ENCODE results near the gene TLE4.
"Not testable (repeated sequence)": the region's sequence is repeated elsewhere in the genome, so short reads cannot be mapped to it uniquely, and the experiment has no call there.

Gene TLE4

DNA sequence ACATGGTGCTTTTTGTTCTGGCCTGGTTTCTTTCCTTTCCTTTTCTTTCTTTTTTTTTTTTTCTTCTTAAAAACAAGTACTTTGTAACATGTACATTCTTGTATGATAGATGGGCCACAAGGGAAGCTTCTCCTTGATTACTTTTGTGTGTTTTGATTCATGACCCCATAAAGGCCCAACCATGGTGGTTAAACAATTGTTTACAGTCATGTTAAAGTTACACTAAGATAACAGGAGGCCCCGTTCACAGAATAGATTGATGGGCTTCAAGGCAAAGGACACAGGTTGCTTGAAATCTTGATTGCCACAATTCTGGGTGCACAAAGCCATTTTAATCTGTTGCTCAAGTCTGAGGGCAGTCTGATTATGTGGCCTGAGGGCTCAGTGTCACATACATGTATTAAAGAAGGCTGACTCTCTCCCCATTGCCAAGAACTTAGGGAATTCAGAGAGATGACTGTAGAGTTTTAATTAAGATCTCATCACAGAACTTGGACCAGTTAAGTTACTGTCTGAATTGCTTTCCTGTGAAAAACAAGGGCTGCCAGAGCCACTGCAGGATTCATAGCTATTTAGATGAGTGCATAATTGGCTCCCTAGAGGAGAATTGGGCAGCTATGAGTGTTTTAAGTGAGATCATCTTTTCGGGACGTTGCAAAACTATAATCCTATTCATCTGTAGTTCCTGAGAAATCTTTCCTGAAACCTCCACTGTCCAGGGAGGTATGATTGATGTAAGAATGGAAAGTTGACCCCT lies 163.4 kb downstream of the TLE4 start:
- no peak for DNase-seq (ENCODE audit: low spot score)
- in situ Hi-C loops (cut with MboI; ENCODE audit: low pct_unique_long_range_greater_than_20kb, low sequenced_read_pairs, unreplicated experiment): no loop called here
- TF ChIP-seq, protein P1, sequence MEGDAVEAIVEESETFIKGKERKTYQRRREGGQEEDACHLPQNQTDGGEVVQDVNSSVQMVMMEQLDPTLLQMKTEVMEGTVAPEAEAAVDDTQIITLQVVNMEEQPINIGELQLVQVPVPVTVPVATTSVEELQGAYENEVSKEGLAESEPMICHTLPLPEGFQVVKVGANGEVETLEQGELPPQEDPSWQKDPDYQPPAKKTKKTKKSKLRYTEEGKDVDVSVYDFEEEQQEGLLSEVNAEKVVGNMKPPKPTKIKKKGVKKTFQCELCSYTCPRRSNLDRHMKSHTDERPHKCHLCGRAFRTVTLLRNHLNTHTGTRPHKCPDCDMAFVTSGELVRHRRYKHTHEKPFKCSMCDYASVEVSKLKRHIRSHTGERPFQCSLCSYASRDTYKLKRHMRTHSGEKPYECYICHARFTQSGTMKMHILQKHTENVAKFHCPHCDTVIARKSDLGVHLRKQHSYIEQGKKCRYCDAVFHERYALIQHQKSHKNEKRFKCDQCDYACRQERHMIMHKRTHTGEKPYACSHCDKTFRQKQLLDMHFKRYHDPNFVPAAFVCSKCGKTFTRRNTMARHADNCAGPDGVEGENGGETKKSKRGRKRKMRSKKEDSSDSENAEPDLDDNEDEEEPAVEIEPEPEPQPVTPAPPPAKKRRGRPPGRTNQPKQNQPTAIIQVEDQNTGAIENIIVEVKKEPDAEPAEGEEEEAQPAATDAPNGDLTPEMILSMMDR (IDR thresholded peaks at IDR 0.05; ENCODE audit: extremely low read depth, insufficient read depth, missing control alignments): no peak

DNA sequence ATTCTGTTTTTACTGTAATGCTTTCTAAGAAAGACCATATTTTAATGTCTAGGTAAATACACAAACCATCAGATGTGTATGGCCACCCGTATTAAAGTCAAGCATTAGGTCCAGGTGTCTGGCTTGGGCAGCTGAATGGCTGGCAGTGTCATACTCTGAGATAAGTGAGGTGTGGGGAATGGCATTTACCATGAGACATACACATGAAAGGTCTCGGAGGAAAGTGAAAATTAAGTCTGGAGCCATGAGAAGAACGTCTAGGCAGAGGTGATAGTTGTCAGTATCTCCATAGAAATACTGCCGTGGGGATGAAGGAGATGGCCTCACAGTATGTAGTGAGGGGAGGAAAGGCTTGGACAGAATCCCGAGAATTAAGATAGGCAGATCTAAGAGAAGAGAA lies 164.3 kb downstream of the TLE4 start:
- in situ Hi-C loops (cut with MboI; ENCODE audit: low pct_unique_long_range_greater_than_20kb, low sequenced_read_pairs, unreplicated experiment): no loop called here
- DNase-seq (ENCODE audit: low spot score): no peak
- TF ChIP-seq, protein P1 (IDR thresholded peaks at IDR 0.05; ENCODE audit: extremely low read depth, insufficient read depth, missing control alignments): no peak

DNA sequence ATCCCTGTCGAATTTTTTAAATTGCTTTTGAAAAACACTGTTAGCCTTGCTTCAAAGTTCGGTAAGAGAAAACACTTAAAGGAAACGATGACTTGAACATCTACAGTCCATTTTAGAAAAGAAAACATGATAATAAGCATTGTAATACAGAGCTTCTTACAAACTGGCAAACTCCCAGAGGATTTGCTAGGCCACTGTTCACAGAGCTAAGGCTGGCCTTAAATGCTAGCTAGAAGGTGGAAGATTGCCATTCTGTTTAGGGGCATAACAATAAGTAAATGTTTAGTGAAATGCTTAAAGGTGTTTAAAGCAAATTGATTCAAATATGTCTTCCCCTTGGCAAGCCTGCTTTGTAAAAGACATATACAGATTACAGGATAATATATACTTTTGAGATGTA lies 169.6 kb downstream of the TLE4 start:
- in situ Hi-C loops (cut with MboI; ENCODE audit: low pct_unique_long_range_greater_than_20kb, low sequenced_read_pairs, unreplicated experiment): no loop called here
- no peak for DNase-seq (ENCODE audit: low spot score)
- TF ChIP-seq, protein P1 (IDR thresholded peaks at IDR 0.05; ENCODE audit: extremely low read depth, insufficient read depth, missing control alignments): no peak

DNA sequence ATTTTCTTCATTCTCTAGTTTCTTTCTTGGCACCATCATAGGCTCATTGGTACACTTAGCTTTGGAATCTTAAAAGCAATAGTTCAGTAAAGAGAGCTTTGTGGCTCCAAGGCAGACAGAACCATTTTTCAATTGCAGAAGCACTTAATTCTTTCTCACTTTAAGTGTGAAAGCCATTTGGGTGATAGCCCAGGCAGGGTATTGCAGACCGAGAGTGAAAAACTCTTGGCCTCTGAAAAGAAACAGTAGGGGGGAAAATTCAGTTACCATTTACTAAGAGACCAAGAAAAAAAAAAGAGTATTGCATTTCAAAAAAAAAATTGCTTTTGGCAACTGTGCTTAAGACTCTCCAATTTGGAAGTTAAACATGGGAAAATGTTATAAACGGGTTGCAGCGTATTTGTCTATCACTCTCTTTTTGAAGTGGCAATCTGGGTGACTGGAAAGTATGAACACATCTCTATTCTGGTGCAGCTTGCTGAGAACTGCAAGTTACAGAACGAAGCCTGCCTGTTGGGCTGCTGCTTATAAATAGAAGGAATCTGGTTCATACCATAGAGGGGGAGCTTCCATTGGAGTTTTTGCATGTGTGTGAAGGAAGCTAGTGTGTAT lies 170.5 kb downstream of the TLE4 start:
- no peak for DNase-seq (ENCODE audit: low spot score)
- in situ Hi-C loops (cut with MboI; ENCODE audit: low pct_unique_long_range_greater_than_20kb, low sequenced_read_pairs, unreplicated experiment): no loop called here
- TF ChIP-seq, protein P1 (IDR thresholded peaks at IDR 0.05; ENCODE audit: extremely low read depth, insufficient read depth, missing control alignments): no peak

DNA sequence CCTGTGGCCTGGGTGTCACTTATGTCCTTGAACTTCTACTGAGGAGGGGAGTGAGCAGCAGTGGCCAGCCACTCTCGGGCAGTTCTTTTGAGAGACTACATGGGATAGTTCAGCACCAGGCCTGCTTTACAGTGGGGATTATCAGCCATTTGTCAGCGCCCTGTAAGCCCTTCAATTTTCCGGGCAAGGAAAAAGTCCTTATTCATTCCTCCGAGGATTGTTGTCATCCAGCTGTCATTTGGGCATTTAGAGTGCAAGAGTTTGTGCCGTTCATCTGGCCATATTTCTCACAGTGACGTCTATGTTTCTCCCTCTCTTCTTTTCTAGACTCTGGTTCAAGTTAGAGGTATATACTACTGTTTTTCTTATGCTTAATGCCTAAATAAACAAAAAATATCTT lies 172.8 kb downstream of the TLE4 start:
- no peak for DNase-seq (ENCODE audit: low spot score)
- TF ChIP-seq, protein P1 (IDR thresholded peaks at IDR 0.05; ENCODE audit: extremely low read depth, insufficient read depth, missing control alignments): no peak
- in situ Hi-C loops (cut with MboI; ENCODE audit: low pct_unique_long_range_greater_than_20kb, low sequenced_read_pairs, unreplicated experiment): no loop called here

DNA sequence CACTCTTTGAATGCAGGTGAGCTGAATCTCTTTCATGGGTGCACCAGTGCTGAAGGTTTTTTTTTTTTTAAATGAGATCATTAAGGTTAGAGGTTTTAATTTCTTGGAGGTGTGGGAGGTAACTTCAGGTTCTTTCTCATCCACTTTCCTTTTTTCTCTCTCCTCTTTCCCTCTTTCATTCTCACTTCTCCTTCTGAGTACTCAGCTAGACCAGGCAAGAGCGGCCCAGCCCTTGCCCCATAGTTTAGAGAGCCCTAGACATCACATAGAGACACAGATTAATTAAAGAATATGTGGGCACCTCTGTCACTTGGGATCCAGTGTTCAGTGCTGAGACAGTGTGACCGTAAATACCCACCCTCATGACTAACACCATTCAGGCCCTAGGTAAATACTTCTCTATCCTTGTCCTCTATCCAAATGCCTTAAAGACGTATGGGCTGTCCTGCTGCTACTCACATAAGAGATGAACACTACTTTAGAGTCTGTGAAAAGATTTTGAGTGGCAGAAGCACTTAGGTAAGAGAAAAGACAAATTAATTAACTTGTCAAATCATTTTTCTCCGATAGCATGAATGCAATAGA lies 174.1 kb downstream of the TLE4 start:
- no peak for DNase-seq (ENCODE audit: low spot score)
- in situ Hi-C loops (cut with MboI; ENCODE audit: low pct_unique_long_range_greater_than_20kb, low sequenced_read_pairs, unreplicated experiment): no loop called here
- TF ChIP-seq, protein P1 (IDR thresholded peaks at IDR 0.05; ENCODE audit: extremely low read depth, insufficient read depth, missing control alignments): no peak

DNA sequence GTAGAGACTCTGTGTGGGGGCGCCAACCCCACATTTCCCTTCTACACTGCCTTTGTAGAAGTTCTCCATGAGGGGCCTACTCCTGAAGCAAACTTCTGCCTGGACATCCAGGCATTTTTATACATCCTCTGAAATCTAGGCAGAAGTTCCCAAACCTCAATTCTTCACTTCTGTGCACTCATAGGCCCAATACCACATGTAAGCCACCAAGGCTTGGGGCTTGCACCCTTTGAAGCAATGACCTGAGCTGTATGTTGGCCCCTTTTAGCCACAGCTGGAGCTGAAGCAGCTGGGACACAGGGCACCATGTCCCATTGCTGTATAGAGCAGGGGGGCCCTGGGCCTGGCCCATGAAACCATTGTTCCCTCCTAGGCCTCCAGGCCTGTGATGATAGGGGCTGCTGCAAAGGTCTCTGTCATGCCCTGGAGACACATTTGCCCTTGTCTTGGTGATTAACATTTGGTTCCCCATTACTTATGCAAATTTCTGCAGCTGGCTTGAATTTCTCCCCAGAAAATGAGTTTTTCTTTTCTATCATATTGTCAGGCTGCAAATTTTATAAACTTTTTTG lies 180.2 kb downstream of the TLE4 start:
- DNase-seq (ENCODE audit: low spot score); in situ Hi-C loops (cut with MboI; ENCODE audit: low pct_unique_long_range_greater_than_20kb, low sequenced_read_pairs, unreplicated experiment): not testable (repeated sequence)
